Measurements from ENCODE around the gene ERCC6L2.

ERCC6L2 gene

GRCh38 chr9:95890594-95890993 is 15.1 kb downstream of the ERCC6L2 start:
- H3K4me3 ChIP-seq (ENCODE audit: low read depth, low read length): no peak overlapping the region

GRCh38 chr9:95891067-95891671 is 15.7 kb downstream of the ERCC6L2 start:
- TF ChIP-seq MAX (IDR thresholded peaks at IDR 0.05; ENCODE audit: low read depth, low read length) (no peak), POLR2A (IDR thresholded peaks at IDR 0.05; ENCODE audit: extremely low read depth, insufficient read length) (no peak), MYC (IDR thresholded peaks at IDR 0.05; ENCODE audit: low read depth, low read length) (no peak)
- TF ChIP-seq, protein P1, sequence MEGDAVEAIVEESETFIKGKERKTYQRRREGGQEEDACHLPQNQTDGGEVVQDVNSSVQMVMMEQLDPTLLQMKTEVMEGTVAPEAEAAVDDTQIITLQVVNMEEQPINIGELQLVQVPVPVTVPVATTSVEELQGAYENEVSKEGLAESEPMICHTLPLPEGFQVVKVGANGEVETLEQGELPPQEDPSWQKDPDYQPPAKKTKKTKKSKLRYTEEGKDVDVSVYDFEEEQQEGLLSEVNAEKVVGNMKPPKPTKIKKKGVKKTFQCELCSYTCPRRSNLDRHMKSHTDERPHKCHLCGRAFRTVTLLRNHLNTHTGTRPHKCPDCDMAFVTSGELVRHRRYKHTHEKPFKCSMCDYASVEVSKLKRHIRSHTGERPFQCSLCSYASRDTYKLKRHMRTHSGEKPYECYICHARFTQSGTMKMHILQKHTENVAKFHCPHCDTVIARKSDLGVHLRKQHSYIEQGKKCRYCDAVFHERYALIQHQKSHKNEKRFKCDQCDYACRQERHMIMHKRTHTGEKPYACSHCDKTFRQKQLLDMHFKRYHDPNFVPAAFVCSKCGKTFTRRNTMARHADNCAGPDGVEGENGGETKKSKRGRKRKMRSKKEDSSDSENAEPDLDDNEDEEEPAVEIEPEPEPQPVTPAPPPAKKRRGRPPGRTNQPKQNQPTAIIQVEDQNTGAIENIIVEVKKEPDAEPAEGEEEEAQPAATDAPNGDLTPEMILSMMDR (IDR thresholded peaks at IDR 0.05; ENCODE audit: low read depth, low read length): no peak
- no peak for DNase-seq (ENCODE audit: low read depth)
- H3K4me3 ChIP-seq (ENCODE audit: low read depth, low read length): no peak overlapping the region

More at GRCh38 chr9:95890594-95890993, 15.1 kb downstream of the ERCC6L2 start:
- no peak for DNase-seq (ENCODE audit: low read depth)
- TF ChIP-seq MAX (IDR thresholded peaks at IDR 0.05; ENCODE audit: low read depth, low read length) (no peak), MYC (IDR thresholded peaks at IDR 0.05; ENCODE audit: low read depth, low read length) (no peak), POLR2A (IDR thresholded peaks at IDR 0.05; ENCODE audit: extremely low read depth, insufficient read length) (no peak)
- TF ChIP-seq, protein P1 (IDR thresholded peaks at IDR 0.05; ENCODE audit: low read depth, low read length): no peak

DNA sequence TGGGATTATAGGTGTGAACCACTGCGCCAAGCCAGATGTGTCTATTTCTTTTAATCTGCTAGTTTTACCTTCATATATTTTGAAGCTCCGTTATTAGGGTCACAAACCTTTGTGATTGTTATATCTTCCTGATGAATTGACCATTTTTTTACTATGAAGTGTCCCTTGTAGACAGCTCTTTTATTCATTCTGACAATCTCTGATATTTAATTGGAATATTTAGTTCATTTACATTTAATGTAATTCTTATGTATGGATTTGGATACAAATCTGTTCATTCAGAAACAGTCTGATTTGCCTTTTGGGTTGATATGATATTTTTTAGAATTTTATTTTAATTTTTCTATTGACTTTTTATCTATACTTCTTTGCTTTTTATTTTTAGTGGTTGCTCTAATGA is 17.2 kb downstream of the ERCC6L2 start:
- no peak overlapping the region for H3K4me3 ChIP-seq (ENCODE audit: low read depth, low read length)
- no peak for TF ChIP-seq MYC (IDR thresholded peaks at IDR 0.05; ENCODE audit: low read depth, low read length)
- no peak for TF ChIP-seq POLR2A (IDR thresholded peaks at IDR 0.05; ENCODE audit: extremely low read depth, insufficient read length)
- no peak for TF ChIP-seq MAX (IDR thresholded peaks at IDR 0.05; ENCODE audit: low read depth, low read length)
- TF ChIP-seq, protein P1 (IDR thresholded peaks at IDR 0.05; ENCODE audit: low read depth, low read length): no peak
- DNase-seq (ENCODE audit: low read depth): no peak

DNA sequence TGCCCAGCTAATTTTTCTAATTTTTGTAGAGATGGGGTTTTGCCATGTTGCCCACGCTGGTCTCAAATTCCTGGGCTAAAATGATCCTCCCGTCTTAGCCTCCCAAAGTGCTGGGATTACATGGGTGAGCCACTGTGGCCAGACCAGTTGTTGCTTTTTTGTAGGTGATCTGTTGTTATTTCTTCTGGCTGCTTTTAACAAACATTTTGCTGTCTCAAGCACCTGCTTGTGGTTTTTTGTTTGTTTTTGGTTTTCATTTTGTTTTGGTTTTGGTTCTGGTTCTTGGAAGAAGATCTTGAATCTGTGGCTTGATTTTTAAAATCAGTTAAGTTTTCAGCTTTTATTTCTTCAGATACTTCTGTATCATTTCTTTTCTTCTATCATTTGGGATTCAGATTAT is 21.1 kb downstream of the ERCC6L2 start:
- TF ChIP-seq, protein P1 (IDR thresholded peaks at IDR 0.05; ENCODE audit: low read depth, low read length): no peak
- TF ChIP-seq MYC (IDR thresholded peaks at IDR 0.05; ENCODE audit: low read depth, low read length) (no peak), MAX (IDR thresholded peaks at IDR 0.05; ENCODE audit: low read depth, low read length) (no peak), POLR2A (IDR thresholded peaks at IDR 0.05; ENCODE audit: extremely low read depth, insufficient read length) (no peak)
- DNase-seq (ENCODE audit: low read depth): no peak
- H3K4me3 ChIP-seq (ENCODE audit: low read depth, low read length): no peak overlapping the region

DNA sequence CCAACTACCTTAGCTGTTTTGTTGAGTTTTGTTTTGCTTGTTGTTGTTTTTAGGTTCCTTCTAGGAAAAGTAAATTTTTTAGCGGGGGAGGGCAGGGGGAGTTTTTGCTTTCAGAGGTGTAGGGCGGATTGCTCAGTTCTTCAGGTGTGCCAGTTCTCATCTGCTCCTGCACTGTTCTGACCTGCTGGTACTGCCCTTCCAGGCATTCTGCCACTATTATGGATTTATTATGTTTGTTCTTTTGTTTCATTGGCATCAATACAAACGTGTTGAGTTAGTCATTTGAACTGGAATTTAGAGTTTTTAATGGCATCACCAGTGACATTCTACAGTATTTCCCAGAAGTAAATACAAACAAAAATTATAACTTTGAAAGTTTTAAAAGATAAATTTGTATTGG is 26.0 kb downstream of the ERCC6L2 start:
- no peak overlapping the region for H3K4me3 ChIP-seq (ENCODE audit: low read depth, low read length)
- TF ChIP-seq MAX (IDR thresholded peaks at IDR 0.05; ENCODE audit: low read depth, low read length) (no peak), MYC (IDR thresholded peaks at IDR 0.05; ENCODE audit: low read depth, low read length) (no peak), POLR2A (IDR thresholded peaks at IDR 0.05; ENCODE audit: extremely low read depth, insufficient read length) (no peak)
- TF ChIP-seq, protein P1 (IDR thresholded peaks at IDR 0.05; ENCODE audit: low read depth, low read length): no peak
- no peak for DNase-seq (ENCODE audit: low read depth)

All from NB4 (cell line).